Hindlimb muscle (tissue), 1 donor: ENCODE data around the gene SLC17A1. TPM values are rescaled to one million over a fixed set of nuclear protein-coding genes. Genes with fewer than 3 reads are reported as not detected.
"Not testable (repeated sequence)": the region's sequence is repeated elsewhere in the genome, so short reads cannot be mapped to it uniquely, and the experiment has no call there.

Experiments used
- DNase-seq: peaks from one replicate; pipeline ENCODE4 v3.0.0-alpha.2; 2013
- polyA plus RNA-seq: library from polyadenylated mRNA; unstranded; fragments of 120-200 nt; gene quantifications from one replicate; pipeline ENCODE4 v1.2.1, GENCODE V29; 2013; ENCODE audit not compliant: insufficient read length

Gene SLC17A1
- polyA plus RNA-seq, 1 donor: not detected

DNA sequence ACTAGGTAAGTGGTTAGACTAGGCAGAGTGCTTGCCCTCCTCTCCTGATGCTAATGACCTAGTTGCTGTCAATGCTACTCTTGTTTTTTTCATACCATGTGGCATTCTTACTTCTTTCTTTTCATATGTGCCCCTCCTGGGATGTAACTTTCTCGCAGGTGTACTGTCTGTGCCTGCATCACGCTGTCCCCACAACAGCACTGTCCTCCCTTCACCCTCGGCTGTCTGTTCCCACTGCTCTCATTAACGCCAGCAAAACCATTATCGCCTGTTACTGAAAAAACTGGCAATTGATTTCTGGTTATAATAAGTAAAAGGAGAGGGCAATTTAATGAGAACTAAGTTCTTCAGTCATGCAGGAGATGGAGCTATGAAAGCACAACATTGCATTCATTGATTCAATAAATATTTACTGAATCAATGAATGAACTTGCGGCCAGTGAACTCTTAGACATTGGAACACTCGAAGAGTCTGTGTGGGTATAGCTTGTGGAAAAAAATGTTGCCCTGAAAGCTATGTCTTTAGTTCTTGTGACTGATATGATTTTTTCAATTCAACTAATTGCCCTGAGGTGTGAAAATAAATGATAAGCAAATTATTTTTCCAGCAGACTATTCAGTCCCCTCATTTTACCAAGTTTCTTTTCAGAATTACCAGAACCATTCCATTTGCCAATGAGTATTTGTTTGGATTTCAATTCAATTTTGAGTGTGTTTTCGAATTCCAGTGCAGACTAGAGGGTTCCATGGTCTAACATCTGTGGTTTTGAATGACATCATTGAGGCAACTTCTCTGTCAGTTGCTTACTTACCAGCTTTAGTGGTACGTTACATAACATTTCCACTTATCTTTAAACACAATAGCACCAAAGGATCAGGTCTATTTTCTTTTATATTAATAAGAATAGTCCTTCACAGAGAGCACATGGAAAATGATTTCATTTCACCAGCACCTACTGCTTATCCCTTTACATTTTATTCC is 75.2 kb downstream of the SLC17A1 start:
- DNase-seq: no peak

DNA sequence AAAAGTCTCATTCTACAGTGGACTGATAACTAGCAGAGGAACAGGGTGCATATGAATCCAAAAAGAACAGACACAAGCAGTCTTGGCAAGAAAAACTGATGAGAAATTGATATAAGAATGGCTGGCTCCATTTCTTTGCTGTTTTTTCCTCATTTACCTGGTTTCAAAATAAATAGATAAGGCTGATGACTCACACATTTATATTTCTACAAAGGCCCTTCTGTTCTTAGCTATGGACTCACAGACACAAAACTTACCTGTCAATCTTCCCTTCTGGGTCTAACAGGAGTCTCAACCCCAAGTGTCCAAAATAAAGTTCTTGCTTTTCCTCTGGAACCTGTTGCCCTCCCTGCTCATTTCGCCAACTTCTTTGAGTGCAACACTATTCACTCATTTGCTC is 76.4 kb downstream of the SLC17A1 start:
- no peak for DNase-seq

DNA sequence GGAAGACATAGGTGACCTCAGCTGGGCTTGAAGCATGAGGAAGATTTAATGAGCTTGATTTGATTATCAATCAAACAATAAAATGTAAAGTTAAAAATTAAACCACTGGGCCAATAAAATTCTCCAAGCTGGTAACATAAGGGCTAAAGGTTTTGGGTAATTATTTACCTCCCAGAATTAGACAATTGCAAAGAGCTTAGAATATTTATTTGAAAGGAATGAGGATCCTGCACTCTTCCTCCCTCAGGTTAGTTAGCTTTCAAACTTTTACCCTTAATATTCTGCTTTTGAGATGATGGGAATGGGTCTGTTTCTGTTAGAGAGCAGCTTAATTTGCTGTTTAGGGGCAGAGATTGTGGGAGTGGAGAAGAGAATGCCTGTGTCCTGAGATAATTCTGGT is 77.3 kb downstream of the SLC17A1 start, which contains the start of gene SLC17A4:
Gene SLC17A4 (plus strand): TSS at position 208 of the 400 bp plus-strand sequence. CDS start 7,221 bp downstream, outside the sequence.
- DNase-seq: no peak

DNA sequence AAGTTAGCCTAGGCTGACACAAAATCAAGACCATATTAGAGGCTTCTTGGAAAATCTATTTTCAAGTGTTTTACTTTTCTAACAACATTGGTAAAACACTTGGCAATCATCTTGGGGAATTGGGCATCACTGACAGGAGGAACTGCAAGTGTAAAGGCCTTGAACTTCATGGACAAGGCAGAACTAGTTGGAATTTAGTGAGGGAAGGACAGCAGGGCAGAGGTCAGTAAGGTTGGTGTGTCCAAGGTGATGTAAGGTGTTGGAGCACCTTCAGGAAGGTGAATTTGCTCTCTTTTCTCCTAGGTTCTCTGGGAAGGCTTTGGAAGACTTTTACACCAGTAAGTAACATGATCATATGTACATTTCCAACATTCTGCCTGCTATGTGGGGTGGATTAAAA is 78.8 kb downstream of the SLC17A1 start:
- no peak for DNase-seq

DNA sequence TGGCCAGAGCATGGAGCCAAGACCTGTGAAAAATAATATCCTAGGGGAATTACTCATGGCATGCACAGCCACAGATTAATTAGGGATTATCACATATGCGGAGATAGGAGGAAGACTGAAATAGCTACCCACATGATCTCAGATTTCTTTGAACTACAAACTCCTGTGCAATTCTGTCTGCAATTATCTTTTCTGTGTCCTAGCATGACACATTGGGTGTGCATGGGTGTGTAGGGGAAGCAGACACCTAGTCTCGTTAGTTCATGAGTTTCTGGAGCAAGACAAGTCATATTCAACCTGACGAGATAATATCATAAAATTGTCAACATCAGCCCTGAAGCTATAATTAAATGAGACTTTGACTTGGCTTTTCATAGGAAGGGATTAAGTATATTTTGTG is 80.9 kb downstream of the SLC17A1 start:
- no peak for DNase-seq

DNA sequence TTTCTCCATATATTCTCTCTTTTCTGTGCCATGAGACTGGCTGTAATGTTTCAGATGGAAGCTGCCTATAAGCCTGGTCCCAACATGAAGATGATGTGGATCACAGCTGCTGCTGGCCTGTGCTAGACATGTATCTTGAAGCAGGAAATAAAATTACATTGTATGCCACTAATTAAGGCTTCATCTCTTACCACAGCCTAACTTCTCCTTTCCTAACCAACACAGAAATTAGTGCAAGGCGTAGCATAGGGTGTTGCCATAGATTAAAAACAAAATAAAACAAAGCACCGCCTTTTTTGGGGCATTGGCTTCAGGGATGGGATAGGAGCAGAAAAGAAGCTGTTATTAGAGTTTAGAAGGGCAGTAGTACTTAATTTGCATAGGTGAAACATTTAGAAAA is 82.0 kb downstream of the SLC17A1 start:
- DNase-seq: no peak

DNA sequence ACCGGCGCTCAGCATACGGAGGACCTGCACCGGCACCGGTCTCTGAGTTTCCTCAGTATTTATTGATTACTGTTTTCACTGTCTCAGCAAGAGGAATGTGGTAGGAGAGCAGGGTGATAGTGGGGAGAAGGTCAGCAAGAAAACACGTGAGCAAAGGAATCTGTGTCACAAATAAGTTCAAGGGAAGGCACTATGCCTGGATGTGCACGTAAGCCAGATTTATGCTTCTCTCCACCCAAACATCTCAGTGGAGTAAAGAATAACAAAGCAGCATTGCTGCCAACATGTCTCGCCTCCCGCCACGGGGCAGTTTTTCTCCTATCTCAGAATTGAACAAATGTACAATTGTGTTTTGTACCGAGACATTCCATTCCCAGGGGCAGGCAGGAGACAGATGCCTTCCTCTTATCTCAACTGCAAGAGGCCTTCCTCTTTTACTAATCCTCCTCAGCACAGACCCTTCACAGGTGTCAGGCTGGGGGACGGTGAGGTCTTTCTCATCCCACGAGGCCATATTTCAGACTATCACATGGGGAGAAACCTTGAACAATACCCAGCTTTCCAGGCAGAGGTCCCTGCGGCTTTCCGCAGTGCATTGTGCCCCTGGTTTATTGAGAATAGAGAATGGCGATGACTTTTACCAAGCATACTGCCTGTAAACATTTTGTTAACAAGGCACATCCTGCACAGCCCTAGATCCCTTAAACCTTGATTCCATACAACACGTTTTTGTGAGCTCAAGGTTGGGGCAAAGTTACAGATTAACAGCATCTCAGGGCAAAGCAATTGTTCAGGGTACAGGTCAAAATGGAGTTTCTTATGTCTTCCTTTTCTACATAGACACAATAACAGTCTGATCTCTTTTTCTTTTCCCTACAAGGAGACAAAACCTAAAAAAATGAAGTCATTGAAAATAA is 83.0 kb downstream of the SLC17A1 start:
- not testable (repeated sequence) for DNase-seq

DNA sequence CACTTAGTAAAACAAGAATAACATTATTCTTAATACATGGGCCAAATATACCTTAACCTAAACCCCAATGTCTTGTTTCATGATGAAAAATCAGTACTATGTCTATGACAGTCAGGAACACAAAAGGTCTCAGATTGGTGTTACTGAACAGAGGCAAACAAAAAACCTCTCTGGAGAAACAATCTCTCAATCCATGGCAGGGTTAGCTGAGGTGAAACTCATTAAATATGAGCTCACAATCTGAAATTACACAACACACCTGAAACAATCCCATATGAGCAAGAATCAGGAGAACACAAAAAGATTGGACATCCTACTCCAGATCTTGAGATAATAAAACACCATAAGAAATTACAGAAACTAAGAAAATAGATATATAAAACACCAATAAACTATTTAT is 83.8 kb downstream of the SLC17A1 start:
- no peak for DNase-seq

DNA sequence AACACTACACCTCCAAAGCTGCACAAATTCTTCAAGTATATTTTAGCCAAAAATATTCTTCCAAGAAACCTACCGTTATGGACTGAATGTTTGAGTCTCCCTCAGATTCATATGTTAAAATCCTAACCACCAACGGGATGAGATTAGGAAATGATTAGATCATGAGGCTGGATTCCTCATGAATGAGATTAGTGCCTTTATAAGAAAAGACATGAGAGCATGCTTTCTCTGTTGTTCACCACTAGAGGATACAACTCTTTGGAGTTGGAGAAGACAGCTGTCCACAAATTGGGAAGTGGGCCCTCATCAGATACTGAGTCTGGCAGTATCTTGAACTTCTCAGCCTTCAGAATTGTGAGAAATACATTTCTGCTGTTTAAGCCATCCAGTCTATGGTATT is 84.4 kb downstream of the SLC17A1 start:
- no peak for DNase-seq

DNA sequence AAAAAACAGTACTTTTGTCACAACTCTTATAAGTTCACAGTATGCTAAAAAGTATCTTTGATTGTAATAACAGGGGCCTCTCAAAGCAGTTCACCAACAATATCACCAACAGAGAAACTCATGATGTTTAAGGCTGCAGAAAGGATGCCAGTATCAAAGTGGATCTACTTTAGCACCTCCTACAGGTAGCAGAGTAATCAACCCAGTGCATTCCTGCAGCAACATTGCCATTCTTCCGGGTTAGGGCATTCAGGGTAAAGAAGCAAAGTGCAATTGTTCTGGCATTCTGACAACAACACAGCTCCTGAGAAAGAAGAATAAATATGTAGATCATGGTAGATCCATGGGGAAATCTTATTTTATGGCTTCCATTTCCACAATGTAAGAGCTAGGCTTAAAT is 84.9 kb downstream of the SLC17A1 start:
- no peak for DNase-seq

DNA sequence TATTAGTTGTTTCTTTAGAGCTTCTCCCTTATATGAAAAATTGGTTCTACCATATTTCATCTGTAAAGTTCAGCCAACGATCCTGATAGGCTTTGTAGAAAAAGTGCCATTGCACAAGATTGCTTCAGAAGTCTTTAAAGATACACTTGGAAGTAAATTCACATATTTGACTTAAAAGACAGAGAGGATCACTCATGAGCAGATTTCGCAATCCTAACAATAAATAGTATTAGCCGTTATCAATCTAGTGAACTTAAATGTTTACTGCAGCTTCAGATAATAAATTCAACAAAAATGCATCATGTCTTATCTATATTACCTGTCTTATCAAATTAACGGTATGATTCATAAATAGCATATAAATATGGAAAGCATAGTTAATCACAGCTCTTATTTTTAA is 86.0 kb downstream of the SLC17A1 start:
- DNase-seq: no peak

DNA sequence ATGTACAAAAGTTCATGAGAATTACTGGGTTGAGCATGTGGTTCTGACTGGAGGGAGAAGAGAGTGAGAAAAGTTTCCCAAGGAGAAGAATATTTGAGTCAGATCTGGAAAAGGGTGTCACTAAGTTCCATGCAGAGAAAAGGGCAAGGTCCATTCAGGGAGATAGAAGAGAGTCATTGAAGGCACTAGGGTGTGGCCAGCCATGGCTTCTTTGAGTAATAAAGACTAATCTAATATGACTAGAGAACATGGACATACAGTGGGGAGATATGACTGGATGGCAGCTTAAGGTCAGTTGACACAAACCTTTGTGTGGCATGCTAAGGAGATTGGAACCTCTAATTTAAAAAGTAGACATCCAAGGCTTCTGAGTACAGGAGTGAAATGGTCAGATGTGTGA is 88.0 kb downstream of the SLC17A1 start:
- no peak for DNase-seq

DNA sequence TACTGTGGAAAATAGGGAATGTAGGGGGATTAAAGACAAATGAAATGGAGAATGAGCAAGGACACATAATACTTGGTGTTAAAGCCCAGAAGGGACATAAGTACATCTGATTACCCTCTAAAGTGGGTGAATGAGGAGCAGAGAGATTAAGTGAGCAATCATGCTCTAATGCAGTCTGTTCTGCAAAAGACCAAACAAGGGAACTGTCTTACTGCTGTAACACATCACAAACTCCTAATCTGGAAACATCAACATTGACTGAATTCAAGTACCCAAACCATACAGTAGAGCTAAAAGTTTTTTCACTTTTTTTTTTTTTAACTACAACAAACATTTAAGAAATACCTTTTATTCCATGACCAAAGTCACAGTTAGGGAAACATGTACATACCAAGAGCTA is 96.6 kb downstream of the SLC17A1 start:
- DNase-seq: no peak

Other genes starting within 250 kb of the SLC17A1 start
- 0.18 TPM for gene SCGN, start 179.8 kb downstream of the SLC17A1 start, polyA plus RNA-seq
- not detected for gene SLC17A4, start 77.3 kb downstream of the SLC17A1 start, polyA plus RNA-seq
- gene SLC17A3, start 42.2 kb upstream of the SLC17A1 start, polyA plus RNA-seq: not detected
- not detected for gene SLC17A2, start 98.6 kb upstream of the SLC17A1 start, polyA plus RNA-seq
- gene TRIM38, start 130.8 kb upstream of the SLC17A1 start, polyA plus RNA-seq: 6.4 TPM